ENCODE results near the gene OTUB2.

- TF ChIP-seq CTCF (IDR thresholded peaks at IDR 0.05) (no peak), EZH2 (IDR thresholded peaks at IDR 0.05) (no peak)
These were observed 16.4 kb upstream of the OTUB2 start for GRCh38 chr14:94009767-94010166.
